PC-9 (cell line): ENCODE measurements around the gene MED19. TPM values are rescaled to one million over a fixed set of nuclear protein-coding genes. Genes with fewer than 3 reads are reported as not detected.

ENCODE experiments used
- BruUV-seq: library from RNA; stranded (reverse); fragments of 400-500 nt; replicated peaks from 2 replicates; lab custom pipeline; 2021; lab: Mats Ljungman, UMichigan
- CTCF ChIA-PET: fragments of 300-600 bp; sonication (Branson Sonifier 250); formaldehyde crosslinking; loops from one replicate; lab custom pipeline; 2022; ENCODE audit warnings: antibody characterized with exemption; lab: Charles Lee
- POLR2A ChIA-PET: fragments of 300-600 bp; sonication (Branson Sonifier 250); formaldehyde crosslinking; loops from one replicate; lab custom pipeline; 2022; ENCODE audit warnings: antibody characterized with exemption; ENCODE audit not compliant: unreplicated experiment; lab: Charles Lee
- DNase-seq, 2 experiments: peaks; one replicate each; pipeline versions ENCODE4 v3.0.0 to v3.0.0-alpha.2; 2015 to 2022; ENCODE audit warnings: mixed read lengths in 1 of 2
- H2AFZ ChIP-seq: fragments of 200-600 bp; sonication (generic); 2 replicates; pipeline ENCODE4 v1.8.1; 2017; ENCODE audit warnings: antibody characterized with exemption
- H3F3A ChIP-seq: fragments of 200-600 bp; sonication (generic); 2 replicates; pipeline ENCODE4 v1.8.1; 2017; ENCODE audit warnings: antibody characterized with exemption, mild to moderate bottlenecking, low read depth; ENCODE audit not compliant: insufficient read depth
- H3K27ac ChIP-seq: fragments of 200-600 bp; sonication (generic); 2 replicates; pipeline ENCODE4 v1.6.1; 2016; ENCODE audit warnings: mixed run types
- H3K27me3 ChIP-seq: fragments of 200-600 bp; sonication (generic); 2 replicates; pipeline ENCODE4 v1.6.1; 2016; ENCODE audit warnings: low read depth, mixed run types; ENCODE audit not compliant: insufficient read depth
- H3K36me3 ChIP-seq: fragments of 200-600 bp; sonication (generic); 2 replicates; pipeline ENCODE4 v1.6.1; 2016; ENCODE audit warnings: low read depth, mixed run types
- H3K4me1 ChIP-seq: fragments of 200-600 bp; sonication (generic); replicated peaks from 2 replicates; pipeline ENCODE4 v1.6.1; 2016; ENCODE audit warnings: mixed run types; ENCODE audit not compliant: insufficient read depth
- H3K4me2 ChIP-seq: fragments of 200-600 bp; sonication (generic); 2 replicates; pipeline ENCODE4 v1.6.1; 2017; ENCODE audit warnings: mixed run types
- H3K4me3 ChIP-seq: fragments of 200-600 bp; sonication (generic); 2 replicates; pipeline ENCODE4 v1.6.1; 2016; ENCODE audit warnings: mixed run types
- H3K79me2 ChIP-seq: fragments of 200-600 bp; sonication (generic); 2 replicates; pipeline ENCODE4 v1.6.1; 2017; ENCODE audit warnings: low read depth, mixed run types
- H3K9me2 ChIP-seq: fragments of 200-600 bp; sonication (generic); 2 replicates; pipeline ENCODE4 v1.8.1; 2017; ENCODE audit warnings: mild to moderate bottlenecking; ENCODE audit not compliant: insufficient read depth
- H3K9me3 ChIP-seq: fragments of 200-600 bp; sonication (generic); 2 replicates; pipeline ENCODE4 v1.8.1; 2016; ENCODE audit warnings: low read depth; ENCODE audit not compliant: insufficient read depth
- H4K20me1 ChIP-seq: fragments of 200-600 bp; sonication (generic); 2 replicates; pipeline ENCODE4 v1.8.1; 2017; ENCODE audit not compliant: insufficient read depth
- CTCF ChIP-seq: fragments of 200-600 bp; sonication (generic); conservative IDR thresholded peaks from 2 replicates; pipeline ENCODE4 v1.6.1; 2017; ENCODE audit warnings: mixed run types, antibody characterized with exemption, mild to moderate bottlenecking, moderate library complexity
- EZH2 ChIP-seq: fragments of 200-600 bp; sonication (generic); IDR thresholded peaks from 2 replicates; pipeline ENCODE4 v1.8.0; 2017; ENCODE audit warnings: antibody characterized with exemption, low read depth
- intact Hi-C: fragments of 100-400 bp; cut with micrococcal nuclease; formaldehyde crosslinking; loops from one replicate; pipeline ENCODE4 v1.10.0; 2022; ENCODE audit not compliant: unreplicated experiment
- total RNA-seq: library from RNA; stranded (reverse); gene quantifications from 2 replicates; pipeline ENCODE4 v1.2.3, GENCODE V29; 2021

Gene MED19
- total RNA-seq, 1 experiment from 2014 or later = 26.9 TPM

- CTCF ChIA-PET = no interaction called here
Measured at GRCh38 chr11:57681168-57681567, 30.8 kb downstream of the MED19 start.

GRCh38 chr11:57680552-57680874 lies 31.5 kb downstream of the MED19 start:
- intact Hi-C loops = loop anchor here (5.0 kb wide), 1 partner anchor 137 kb away; no protein-coding TSS in a partner anchor
- H4K20me1 ChIP-seq = peaks cover 55% of the 10 kb centered on the region
- no TSS peak for BruUV-seq
- peaks cover 87% of the 10 kb centered on the region for H3K79me2 ChIP-seq
- peak overlapping the region; percentile 81 for H3K27ac ChIP-seq
- peak; percentile 48 to 89 for DNase-seq
- TF ChIP-seq EZH2 = no peak
- no peak for TF ChIP-seq CTCF
- H2AFZ ChIP-seq = no peak overlapping the region
- peaks cover 53% of the 10 kb centered on the region for H3K36me3 ChIP-seq
- peaks cover 35% of the 10 kb centered on the region for H3F3A ChIP-seq
- POLR2A ChIA-PET = no interaction called here
- H3K9me2 ChIP-seq = no peaks in the 10 kb centered on the region
- H3K4me3 ChIP-seq = no peak overlapping the region; the same call in 1 of the 2 replicates
- peaks cover 35% of the 10 kb centered on the region for H3K4me1 ChIP-seq
- H3K9me3 ChIP-seq = no peaks in the 10 kb centered on the region
- H3K27me3 ChIP-seq = no peaks in the 10 kb centered on the region
- CTCF ChIA-PET = interaction anchor here (0.6 kb wide), 1 partner anchor 222 kb away, joined by 4 read pairs; no protein-coding TSS in a partner anchor
- H3K4me2 ChIP-seq = peak overlapping the region; percentile 55

More at GRCh38 chr11:57681168-57681567, 30.8 kb downstream of the MED19 start:
- H3K27ac ChIP-seq = peak overlapping the region; percentile 81
- H3K4me2 ChIP-seq = peak overlapping the region; percentile 55; the same call in 1 of the 2 replicates
- peaks cover 33% of the 10 kb centered on the region for H3F3A ChIP-seq
- H2AFZ ChIP-seq = no peak overlapping the region
- H3K4me1 ChIP-seq = peaks cover 30% of the 10 kb centered on the region
- H3K9me2 ChIP-seq = no peaks in the 10 kb centered on the region
- H4K20me1 ChIP-seq = peaks cover 56% of the 10 kb centered on the region
- H3K36me3 ChIP-seq = peaks cover 49% of the 10 kb centered on the region
- TF ChIP-seq EZH2 (no peak), CTCF (no peak)
- BruUV-seq = no TSS peak
- H3K79me2 ChIP-seq = peaks cover 84% of the 10 kb centered on the region
- POLR2A ChIA-PET = no interaction called here
- DNase-seq = no peak
- H3K4me3 ChIP-seq = no peak overlapping the region
- no peaks in the 10 kb centered on the region for H3K27me3 ChIP-seq
- no peaks in the 10 kb centered on the region for H3K9me3 ChIP-seq
- intact Hi-C loops = loop anchor here (5.0 kb wide), 1 partner anchor 136 kb away; no protein-coding TSS in a partner anchor

GRCh38 chr11:57679396-57679795 lies 32.6 kb downstream of the MED19 start:
- Histone ChIP-seq H3K27me3 (no peaks in the 10 kb centered on the region), H3K79me2 (peaks cover 92% of the 10 kb centered on the region), H3K4me3 (no peak overlapping the region), H4K20me1 (peaks cover 62% of the 10 kb centered on the region), H3K27ac (peak overlapping the region; percentile 81), H3K36me3 (peaks cover 49% of the 10 kb centered on the region), H2AFZ (no peak overlapping the region), H3K9me3 (no peaks in the 10 kb centered on the region), H3K9me2 (no peaks in the 10 kb centered on the region), H3F3A (peaks cover 38% of the 10 kb centered on the region), H3K4me1 (peaks cover 46% of the 10 kb centered on the region), H3K4me2 (peak overlapping the region; percentile 55)
- intact Hi-C loops = no loop called here
- ChIA-PET POLR2A (no interaction called here), CTCF (interaction anchor here (0.9 kb wide), 1 partner anchor 121 kb away, joined by 3 read pairs; no protein-coding TSS in a partner anchor)
- no TSS peak for BruUV-seq
- no peak for TF ChIP-seq CTCF
- TF ChIP-seq EZH2 = no peak
- peak; percentile 44 to 81 for DNase-seq
